Measurements from ENCODE around the gene SPON1.

GRCh38 chr11:14304601-14305000 lies 342.1 kb downstream of the SPON1 start:
- TF ChIP-seq CTCF (IDR thresholded peaks at IDR 0.05; ENCODE audit: low read length) (no peak), EZH2 (optimal IDR thresholded peaks at IDR 0.05; ENCODE audit: low read depth, low read length) (no peak)
